Esophagus muscularis mucosa (tissue), 4 donors: ENCODE results near the gene ARV1. TPM values are rescaled to one million over a fixed set of nuclear protein-coding genes. Genes with fewer than 3 reads are reported as not detected.

Experiments used
- DNase-seq: peaks from one replicate; pipeline ENCODE4 v3.0.0-alpha.2; 2017; ENCODE audit errors: extremely low spot score
- H3K27ac ChIP-seq, 4 donors: fragments of 200-600 bp; sonication (generic); replicated peaks in 1 of 4; 1 replicate in 3 of 4; 2 replicates in 1 of 4; pipeline ENCODE4 v1.5.1; 2016 to 2019; ENCODE audit warnings: mild to moderate bottlenecking in 1 of 4
- H3K27me3 ChIP-seq, 4 donors: fragments of 200-600 bp; sonication (generic); one replicate each; pipeline versions ENCODE4 v1.5.1 to v1.6.0; 2016 to 2019
- H3K36me3 ChIP-seq, 4 donors: fragments of 200-600 bp; sonication (generic); one replicate each; pipeline ENCODE4 v1.5.1; 2016 to 2019
- H3K4me1 ChIP-seq, 4 donors: fragments of 200-600 bp; sonication (generic); one replicate each; pipeline ENCODE4 v1.5.1; 2016 to 2019
- H3K4me3 ChIP-seq, 4 donors: fragments of 200-600 bp; sonication (generic); 1 replicate in 2 of 4; 2 replicates in 2 of 4; pipeline ENCODE4 v1.5.1; 2016 to 2019; ENCODE audit warnings: mild to moderate bottlenecking in 4 of 4, moderate library complexity in 1 of 4
- H3K9me3 ChIP-seq, 4 donors: fragments of 200-600 bp; sonication (generic); 1 replicate in 3 of 4; 2 replicates in 1 of 4; pipeline ENCODE4 v1.5.1; 2016 to 2019
- CTCF ChIP-seq, 3 experiments: fragments of 200-600 bp in 2 of 3; fragments of 450-650 bp in 1 of 3; sonication (generic) in 2 of 3; IDR thresholded peaks; one replicate each; pipeline ENCODE4 v1.5.1; 2017 to 2019; ENCODE audit warnings: antibody characterized with exemption in 3 of 3, mild to moderate bottlenecking in 2 of 3, moderate library complexity in 1 of 3
- EP300 ChIP-seq: sonication (generic); formaldehyde crosslinking; IDR thresholded peaks from one replicate; pipeline ENCODE4 v1.6.1; 2017; ENCODE audit warnings: antibody characterized with exemption
- POLR2A ChIP-seq: fragments of 450-650 bp; IDR thresholded peaks from one replicate; pipeline ENCODE4 v1.6.1; 2017; ENCODE audit warnings: antibody characterized with exemption, moderate library complexity, mild to moderate bottlenecking, low read depth
- POLR2AphosphoS5 ChIP-seq, 2 donors: sonication (generic); formaldehyde crosslinking; IDR thresholded peaks; one replicate each; pipeline ENCODE4 v1.6.1; 2017; ENCODE audit warnings: antibody characterized with exemption in 2 of 2
- WGBS: methylation state at CpG from one replicate; pipeline ENCODE4 v1.1.5; 2018; 5-methylcytosine and 5-hydroxymethylcytosine counted together
- intact Hi-C: fragments of 100-400 bp; cut with DNase I; formaldehyde crosslinking; loops from one replicate; pipeline ENCODE4 v1.15.1; 2023
- total RNA-seq, 4 donors: library from RNA; depleted of rRNA; stranded (reverse); fragments of >200 nt; gene quantifications; one replicate each; pipeline versions ENCODE4 v1.1.0 to v1.2.1, GENCODE V29; 2016

The ARV1 gene
- total RNA-seq, 4 donors from 2014 or later: 14.9 to 21.6 (median 18.8) TPM

- H3K4me3 ChIP-seq: no peak overlapping the region
- H3K4me1 ChIP-seq: peaks cover 1 to 8% (median 4%) of the 10 kb centered on the region in 4 donors
- H3K27ac ChIP-seq: no peak overlapping the region
- no peak for TF ChIP-seq CTCF (IDR thresholded peaks at IDR 0.05)
- no peak for TF ChIP-seq EP300
- no peak for TF ChIP-seq POLR2A
- TF ChIP-seq POLR2AphosphoS5 (IDR thresholded peaks at IDR 0.05): no peak
- H3K36me3 ChIP-seq: peaks cover 0 to 18% (median 14%) of the 10 kb centered on the region in 4 donors
- DNase-seq: no peak
- intact Hi-C loops: no loop called here
- H3K9me3 ChIP-seq: no peaks in the 10 kb centered on the region
- H3K27me3 ChIP-seq: no peaks in the 10 kb centered on the region
These were observed 7.1 kb upstream of the ARV1 start for GRCh38 chr1:230971771-230972170.

- 82% methylated on average over 1 of the region's 1 CpG for WGBS
- H3K36me3 ChIP-seq: peaks cover 0 to 18% (median 14%) of the 10 kb centered on the region in 4 donors
- H3K4me3 ChIP-seq: no peak overlapping the region
- H3K4me1 ChIP-seq: peaks cover 8 to 18% (median 12%) of the 10 kb centered on the region in 4 donors
- DNase-seq: no peak
- no peak overlapping the region for H3K27ac ChIP-seq
- TF ChIP-seq CTCF (IDR thresholded peaks at IDR 0.05) (no peak), POLR2AphosphoS5 (IDR thresholded peaks at IDR 0.05) (no peak), EP300 (no peak), POLR2A (no peak)
- no peaks in the 10 kb centered on the region for H3K27me3 ChIP-seq
- intact Hi-C loops: no loop called here
- no peaks in the 10 kb centered on the region for H3K9me3 ChIP-seq
These were observed 6.0 kb upstream of the ARV1 start for GRCh38 chr1:230972855-230973271.

- 64% methylated on average over 3 of the region's 3 CpGs for WGBS
- DNase-seq: no peak
- Histone ChIP-seq H3K36me3 (peaks cover 0 to 12% (median 11%) of the 10 kb centered on the region in 4 donors), H3K9me3 (no peaks in the 10 kb centered on the region), H3K4me1 (peaks cover 19 to 33% (median 26%) of the 10 kb centered on the region in 4 donors), H3K4me3 (no peak overlapping the region), H3K27me3 (no peaks in the 10 kb centered on the region), H3K27ac (no peak overlapping the region)
- intact Hi-C loops: loop anchor here (5.0 kb wide), 1 partner anchor 178 kb away; no protein-coding TSS in a partner anchor
- TF ChIP-seq EP300 (no peak), POLR2A (no peak)
These were observed 3.3 kb upstream of the ARV1 start for GRCh38 chr1:230975636-230976035.

- Histone ChIP-seq H3K9me3 (no peaks in the 10 kb centered on the region), H3K4me3 (no peak overlapping the region), H3K36me3 (peaks cover 0 to 17% (median 12%) of the 10 kb centered on the region in 4 donors), H3K4me1 (peaks cover 19 to 33% (median 26%) of the 10 kb centered on the region in 4 donors), H3K27me3 (no peaks in the 10 kb centered on the region), H3K27ac (no peak overlapping the region)
- WGBS: 92% methylated on average over 4 of the region's 4 CpGs
- intact Hi-C loops: loop anchor here (5.0 kb wide), 1 partner anchor 179 kb away; no protein-coding TSS in a partner anchor
- TF ChIP-seq EP300: no peak
- no peak for TF ChIP-seq POLR2A
- TF ChIP-seq CTCF (IDR thresholded peaks at IDR 0.05): no peak
- TF ChIP-seq POLR2AphosphoS5 (IDR thresholded peaks at IDR 0.05): no peak
- no peak for DNase-seq
These were observed 2.5 kb upstream of the ARV1 start for GRCh38 chr1:230976360-230976759.

GRCh38 chr1:230976825-230977747, 1.8 kb upstream of the ARV1 start:
- no peak for TF ChIP-seq POLR2A
- no peak for TF ChIP-seq POLR2AphosphoS5 (IDR thresholded peaks at IDR 0.05)
- TF ChIP-seq CTCF (IDR thresholded peaks at IDR 0.05): no peak
- TF ChIP-seq EP300: no peak
- H3K27ac ChIP-seq: peak overlapping the region in 3 of 4 donors; percentile 75 to 83 (median 79)
- H3K9me3 ChIP-seq: no peaks in the 10 kb centered on the region
- H3K4me3 ChIP-seq: peak overlapping the region; percentile 88 to 98 (median 91)
- intact Hi-C loops: loop anchor here (5.0 kb wide), 1 partner anchor 180 kb away; no protein-coding TSS in a partner anchor
- peaks cover 0 to 25% (median 12%) of the 10 kb centered on the region in 4 donors for H3K36me3 ChIP-seq
- DNase-seq: no peak
- 70% methylated on average over 14 of the region's 14 CpGs for WGBS
- no peaks in the 10 kb centered on the region for H3K27me3 ChIP-seq
- H3K4me1 ChIP-seq: peaks cover 19 to 33% (median 26%) of the 10 kb centered on the region in 4 donors
